Right hindlimb (tissue), 1 donor: ENCODE data around the gene MITF.

Experiments
- DNase-seq: peaks from one replicate; pipeline ENCODE4 v3.0.0-alpha.2; 2018

The MITF gene

DNA sequence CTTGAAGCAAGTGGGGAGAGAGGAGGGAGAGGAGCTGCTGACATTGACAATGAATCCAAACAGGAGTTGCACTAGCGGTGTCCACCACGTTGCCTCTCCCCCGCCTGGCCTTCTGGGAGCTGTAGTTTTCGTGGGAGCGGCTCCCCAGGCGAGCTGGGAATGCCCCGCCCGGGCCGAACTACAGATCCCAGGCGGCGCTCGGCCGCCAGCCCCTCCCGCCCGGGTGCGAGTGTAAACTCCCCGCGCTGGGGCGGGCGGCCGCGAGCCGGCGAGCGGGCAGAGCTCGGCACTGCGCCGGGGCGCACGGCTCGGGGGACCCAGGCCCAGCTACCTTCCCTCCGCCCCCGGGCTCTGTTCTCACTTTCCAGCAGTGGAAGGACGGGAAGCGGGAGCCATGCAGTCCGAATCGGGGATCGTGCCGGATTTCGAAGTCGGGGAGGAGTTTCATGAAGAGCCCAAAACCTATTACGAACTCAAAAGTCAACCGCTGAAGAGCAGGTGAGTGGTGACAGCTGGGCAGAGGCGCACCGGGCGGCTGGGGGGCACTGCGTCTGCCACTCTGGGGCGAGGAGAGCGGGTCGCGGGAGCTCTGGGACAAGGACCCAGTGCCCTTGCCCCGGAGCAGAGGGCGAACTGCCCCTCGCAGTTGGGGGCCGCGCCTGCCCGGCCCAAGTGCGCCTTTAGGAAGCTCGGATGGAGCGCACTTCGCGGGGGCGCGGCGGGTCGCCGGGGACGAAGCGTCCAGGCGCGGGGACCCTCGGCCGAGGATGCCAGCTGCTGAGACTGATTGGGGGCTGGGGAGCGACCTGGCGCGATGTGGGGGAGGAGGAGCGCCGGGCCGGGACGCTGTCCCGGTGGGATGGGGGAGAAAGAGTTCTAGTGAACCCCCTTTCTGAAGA lies at the start of gene MITF:
Gene MITF, plus strand, starts transcription at position 261 of the 899 bp plus-strand sequence. Its CDS starts 134 bp downstream, at position 395.
- peak; percentile 96 for DNase-seq

GRCh38 chr3:69691860-69692259 lies 47.4 kb upstream of the MITF start:
- DNase-seq, result no peak

DNA sequence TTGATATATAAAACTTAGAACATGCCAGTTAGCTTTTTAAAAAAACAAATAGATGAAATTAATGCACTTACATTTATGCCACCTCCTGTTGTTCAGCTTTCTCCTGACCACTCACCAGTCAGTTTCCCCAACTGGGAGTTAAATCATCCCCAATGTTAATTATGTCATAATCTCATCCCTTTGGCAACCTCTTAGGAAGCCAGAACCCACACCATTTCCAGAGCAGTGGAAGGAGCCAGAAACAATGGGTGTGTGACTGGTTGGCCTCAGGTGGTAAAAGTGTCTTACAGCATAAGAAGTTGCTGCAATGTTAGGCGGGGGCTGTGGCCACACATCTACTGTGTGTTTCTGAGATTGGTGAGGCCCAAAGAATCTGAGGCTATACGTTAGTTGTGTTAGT lies 46.5 kb upstream of the MITF start:
- DNase-seq, result no peak

DNA sequence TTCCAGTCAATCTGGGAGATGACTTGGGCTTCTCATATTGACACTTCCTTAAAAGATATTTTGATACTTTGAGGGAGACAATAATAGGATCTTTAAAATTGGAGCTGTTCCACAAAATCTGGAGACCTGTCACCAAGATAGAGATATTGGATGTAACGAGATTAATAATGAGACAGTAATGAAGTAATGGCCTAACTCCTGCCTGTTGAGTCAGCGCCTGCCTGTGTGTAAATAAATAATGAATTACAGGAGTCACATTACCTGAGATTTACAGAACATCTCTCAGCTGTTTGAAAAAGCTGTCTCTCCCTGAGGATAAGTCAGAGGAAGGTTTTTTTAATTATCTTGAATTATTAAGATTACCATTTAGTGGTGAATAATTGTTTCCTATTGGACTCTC lies 43.8 kb upstream of the MITF start:
- DNase-seq, result no peak

DNA sequence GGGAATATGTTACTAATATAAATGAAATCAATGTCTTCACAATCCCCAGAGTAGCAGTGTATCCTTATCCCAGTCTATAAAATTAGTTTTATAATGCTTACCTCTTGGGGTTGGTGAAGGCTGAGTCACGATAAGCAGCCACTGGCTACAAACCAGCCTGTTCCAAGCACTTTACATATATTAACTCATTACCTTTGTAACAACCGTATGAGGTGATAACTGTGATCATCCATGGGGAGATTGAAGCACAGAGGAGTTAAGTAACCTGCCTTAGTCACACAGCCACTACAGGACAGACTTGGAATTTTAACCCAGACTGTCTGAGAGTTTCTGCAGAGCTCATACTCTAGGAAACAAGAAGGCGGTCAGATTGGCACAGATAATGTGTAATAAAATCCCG lies 43.3 kb upstream of the MITF start:
- no peak for DNase-seq

DNA sequence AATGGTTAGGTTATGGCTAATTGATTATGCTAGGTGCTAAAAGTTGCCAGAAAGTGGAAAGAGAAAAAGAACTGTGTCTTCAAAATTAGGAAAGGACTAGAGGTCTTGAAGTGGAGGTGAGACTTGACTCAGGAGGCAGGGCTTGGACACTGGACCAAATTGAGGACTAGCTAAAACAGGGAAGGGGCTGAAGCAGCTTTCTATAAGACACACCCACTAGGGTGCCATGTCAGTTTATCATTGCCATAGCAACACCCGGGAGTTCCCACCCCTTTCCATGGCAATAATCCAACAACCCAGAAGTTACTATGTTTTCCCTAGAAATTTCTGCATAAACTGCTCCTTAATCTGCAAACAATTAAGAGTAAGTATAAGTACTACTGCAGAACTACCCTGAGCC lies 42.9 kb upstream of the MITF start:
- DNase-seq, result no peak

DNA sequence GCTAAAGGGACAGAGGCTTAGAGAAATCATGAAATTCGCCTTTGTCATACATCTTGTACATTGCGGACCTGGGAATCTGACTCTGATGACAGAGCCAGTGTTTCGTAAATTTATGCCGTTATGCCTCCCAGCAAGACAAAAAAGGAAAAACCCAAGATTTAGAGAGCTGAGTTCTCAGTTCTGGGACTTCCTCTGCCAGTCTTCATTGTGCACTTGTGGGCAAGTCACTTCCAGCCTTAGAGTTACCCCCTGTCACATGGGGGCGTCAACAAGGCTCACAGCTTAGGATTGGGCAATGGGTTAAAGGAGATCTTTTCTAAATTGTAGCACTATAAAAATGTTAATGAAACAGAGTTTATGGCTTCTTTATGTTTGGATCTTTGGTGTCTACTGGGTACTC lies 41.9 kb upstream of the MITF start:
- DNase-seq, result no peak

DNA sequence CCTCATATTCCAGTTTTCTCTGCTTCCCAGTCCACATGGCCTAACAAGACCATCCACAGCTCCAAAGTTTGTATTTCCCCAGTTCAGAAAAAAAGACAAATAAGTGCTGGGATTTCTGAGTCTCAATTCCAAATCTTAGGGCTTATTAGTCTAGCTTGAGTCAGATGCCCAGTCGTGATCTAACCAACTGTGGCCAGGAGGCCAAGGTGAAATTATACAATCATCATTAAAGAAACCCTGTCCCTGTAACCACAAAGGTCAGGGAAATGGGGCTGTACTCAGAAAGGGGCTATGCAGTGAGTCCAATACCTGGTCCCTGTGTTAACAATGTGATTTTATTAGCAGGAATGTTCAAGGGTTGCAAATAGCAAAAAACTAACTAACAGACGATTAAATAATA lies 40.5 kb upstream of the MITF start:
- DNase-seq, result no peak

DNA sequence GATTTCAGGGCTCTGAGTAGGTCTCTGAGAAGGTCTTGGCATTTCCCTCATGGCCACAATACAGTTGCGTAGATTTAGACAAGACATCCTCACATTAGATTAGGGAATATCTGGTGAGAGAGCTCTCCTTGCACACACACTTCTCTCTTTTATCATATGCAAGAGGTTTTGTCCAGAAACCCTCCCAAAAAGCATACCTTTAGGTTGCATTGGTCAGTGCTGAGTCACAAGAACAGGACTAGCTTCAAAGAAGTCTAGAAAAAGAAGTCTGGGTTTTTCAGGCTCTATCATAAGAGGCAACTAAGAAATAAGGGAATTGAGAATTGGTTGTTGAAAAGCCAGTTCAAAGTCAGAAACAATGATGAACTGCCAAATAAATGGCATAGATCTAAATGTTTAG lies 40.1 kb upstream of the MITF start:
- DNase-seq, result no peak

DNA sequence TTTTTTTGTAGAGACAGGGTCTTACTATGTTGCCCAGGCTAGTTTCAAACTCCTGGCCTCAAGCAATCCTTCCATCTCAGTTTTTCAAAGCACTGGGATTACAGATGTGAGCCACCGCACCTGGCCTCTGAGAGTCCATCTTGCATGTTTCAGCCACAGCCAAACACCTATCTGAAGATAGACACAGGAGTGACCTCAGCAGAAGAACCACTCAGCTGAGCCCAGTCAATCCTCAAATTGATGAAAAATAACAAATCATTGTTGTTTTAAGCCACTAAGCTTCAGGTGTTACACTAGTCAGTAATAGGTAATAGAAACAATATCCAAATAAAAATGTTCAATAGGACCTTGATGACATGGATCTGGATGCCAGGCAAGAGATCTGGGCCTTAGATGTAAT lies 38.3 kb upstream of the MITF start:
- no peak for DNase-seq

GRCh38 chr3:69710153-69710977 lies 28.9 kb upstream of the MITF start:
- DNase-seq, result no peak

- no peak for DNase-seq
Measured at GRCh38 chr3:69712269-69712668, 27.0 kb upstream of the MITF start.

GRCh38 chr3:69712933-69713332 lies 26.3 kb upstream of the MITF start:
- DNase-seq, result no peak

DNA sequence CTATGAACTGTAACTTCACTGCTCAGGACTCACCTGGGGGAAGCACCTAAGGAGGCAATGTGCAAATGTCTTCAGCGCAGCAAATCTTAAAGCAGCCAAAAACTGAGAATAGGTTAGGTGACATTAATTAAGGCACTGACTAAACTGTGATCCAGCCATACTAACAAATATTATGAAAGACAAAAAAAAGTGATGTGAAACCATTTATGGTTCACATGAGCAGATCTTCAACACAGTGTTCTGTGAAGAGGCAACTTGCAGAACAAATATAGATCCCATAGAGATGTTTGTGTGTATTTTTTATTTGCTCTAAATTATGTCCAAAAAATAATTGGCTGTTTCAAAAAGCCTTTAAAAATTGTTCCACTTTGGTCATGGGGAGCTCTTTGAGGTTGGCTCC lies 24.1 kb upstream of the MITF start:
- DNase-seq, result no peak

DNA sequence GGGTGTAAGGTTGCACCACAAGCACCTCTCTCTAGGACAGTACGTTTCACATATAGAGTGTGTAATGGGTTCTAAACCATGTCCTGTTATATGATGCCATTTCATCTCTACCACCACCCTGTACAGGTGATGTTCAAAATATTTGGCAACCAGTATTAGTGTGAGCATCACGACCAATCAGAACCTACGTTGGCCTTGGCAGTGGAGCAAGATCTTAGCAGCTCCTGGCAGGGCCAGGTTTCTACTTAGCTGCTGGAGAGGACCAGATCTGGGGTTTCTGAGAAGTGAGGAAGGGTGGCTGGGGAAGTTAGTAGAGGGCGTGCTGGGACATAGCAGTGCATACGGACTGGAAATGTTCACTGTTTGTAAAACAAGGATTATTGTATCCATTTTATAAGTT lies 23.1 kb upstream of the MITF start:
- no peak for DNase-seq

- DNase-seq, result no peak
Measured at GRCh38 chr3:69718866-69719586, 20.2 kb upstream of the MITF start.

DNA sequence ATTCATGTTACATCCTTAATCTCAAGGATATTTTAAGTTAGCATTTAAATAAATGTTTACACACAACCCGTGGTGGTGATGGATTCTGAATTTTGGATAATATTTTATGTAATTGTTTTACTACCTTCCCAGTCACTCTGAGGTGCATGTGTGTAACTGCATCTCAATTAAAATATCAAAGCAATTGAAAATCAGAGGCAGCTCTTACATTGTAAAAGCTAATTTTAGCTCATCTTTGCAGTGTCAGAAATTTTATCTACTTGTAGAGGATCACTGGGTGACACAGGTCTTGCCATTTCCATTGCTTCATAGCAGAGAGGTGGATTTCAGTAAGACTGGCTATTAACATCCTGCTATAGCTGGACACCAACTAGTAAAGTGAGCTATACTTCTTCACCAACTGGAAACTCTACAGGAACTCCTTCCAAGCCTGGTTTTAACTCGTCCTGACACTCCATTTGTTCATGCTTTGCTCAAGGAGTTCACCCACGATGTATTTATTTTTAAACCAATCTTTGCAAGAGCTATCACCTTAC lies 19.6 kb upstream of the MITF start:
- no peak for DNase-seq

DNA sequence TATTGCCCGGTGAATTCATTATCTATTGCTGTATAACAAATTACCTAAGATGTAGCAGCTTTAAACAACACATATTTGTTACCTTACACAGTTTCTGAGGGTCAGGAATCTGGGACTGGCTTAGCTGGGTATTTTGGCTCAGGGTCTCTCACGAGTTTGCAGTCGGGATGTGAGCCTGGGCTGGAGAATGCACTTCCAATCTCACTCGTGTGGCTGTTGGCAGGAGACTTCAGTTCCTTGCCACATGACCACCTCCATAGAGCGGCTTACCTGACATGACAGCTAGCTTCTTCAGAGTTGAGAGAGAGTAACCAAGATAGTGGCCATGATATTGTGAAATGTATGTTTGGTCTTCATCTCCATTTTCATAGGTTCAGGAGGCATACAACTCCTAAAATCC lies 18.4 kb upstream of the MITF start:
- DNase-seq, result no peak

DNA sequence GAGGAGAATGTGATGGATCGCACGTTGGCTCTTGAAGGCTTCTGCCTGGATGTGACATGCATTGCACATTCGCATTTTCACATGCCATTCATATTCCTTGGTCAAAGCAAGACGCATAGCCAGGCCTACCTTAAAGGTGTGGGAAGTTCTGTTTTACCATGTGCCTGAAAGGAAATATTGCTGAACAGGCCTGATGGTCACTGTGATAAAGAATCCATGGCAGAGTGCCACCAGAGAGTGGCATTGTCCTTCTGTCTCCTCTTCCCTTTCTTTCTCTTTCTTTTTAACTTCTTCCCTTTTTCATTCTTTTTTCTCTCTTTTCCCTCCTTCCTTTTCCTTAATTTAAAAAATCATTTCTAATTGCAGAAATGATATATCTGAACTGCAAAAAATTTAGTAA lies 15.9 kb upstream of the MITF start:
- DNase-seq, result no peak

DNA sequence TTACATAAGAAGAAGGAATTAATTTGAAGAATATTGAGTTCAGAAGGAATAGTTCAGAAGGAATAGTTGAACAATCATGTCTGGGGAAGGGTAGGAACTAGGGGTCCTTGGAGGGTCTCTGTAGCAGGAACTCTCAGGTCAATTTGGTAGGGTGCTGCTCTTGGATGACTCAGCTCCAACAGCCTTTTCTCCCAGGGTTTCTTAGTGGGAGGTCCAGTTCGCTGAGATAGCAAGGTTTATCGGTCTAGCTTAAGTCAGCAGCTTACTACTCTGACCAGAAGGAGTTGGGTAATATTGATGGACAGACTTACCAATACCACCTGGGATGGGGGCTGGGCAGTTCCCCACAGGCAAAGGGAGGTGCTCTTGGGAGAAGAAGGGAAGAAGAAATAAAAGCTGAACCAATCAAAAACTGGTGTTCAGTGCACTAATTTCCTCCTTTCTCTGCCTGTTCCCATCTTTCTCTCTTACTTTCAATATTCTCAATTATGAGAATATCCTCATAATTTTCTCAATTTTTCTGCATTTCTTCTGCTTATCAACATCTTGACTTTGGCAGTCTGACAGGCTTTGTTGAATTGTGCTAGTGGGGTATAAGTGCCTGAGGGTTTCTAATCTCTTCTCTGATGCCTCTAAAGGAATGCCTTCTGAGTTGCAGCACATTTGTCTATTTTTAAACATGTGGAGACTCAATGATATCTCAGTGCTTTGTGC lies 14.4 kb upstream of the MITF start:
- DNase-seq, result no peak

GRCh38 chr3:69725994-69726571 lies 13.2 kb upstream of the MITF start:
- DNase-seq, result no peak
